Measurements from ENCODE around the gene NRCAM. TPM values are rescaled to one million over a fixed set of nuclear protein-coding genes. Genes with fewer than 3 reads are reported as not detected.

NRCAM gene
- total RNA-seq, 1 experiment from 2014 or later, result 1.1 TPM

DNA sequence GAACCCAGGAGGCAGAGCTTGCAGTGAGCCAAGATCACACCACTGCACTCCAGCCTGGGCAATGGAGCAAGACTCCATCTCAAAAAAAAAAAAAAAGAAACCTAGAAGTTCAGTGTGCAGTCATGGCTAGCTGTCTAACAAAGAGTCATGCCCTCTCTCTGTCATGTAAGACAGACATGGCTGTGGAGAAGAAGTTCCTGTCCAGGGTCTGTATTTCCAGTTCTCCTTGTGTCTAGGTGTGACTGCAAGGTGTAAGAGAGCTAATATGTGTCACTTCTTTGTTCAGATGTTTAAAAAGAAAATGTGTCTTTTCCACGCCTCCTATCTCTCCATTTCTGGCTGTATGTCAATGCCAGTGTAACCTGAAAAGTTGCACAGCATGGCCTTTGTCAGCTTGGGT, 139.5 kb downstream of the NRCAM start:
- H3K27me3 Mint-ChIP-seq (ENCODE audit: insufficient read depth, unreplicated experiment), result no peaks in the 10 kb centered on the region
- no peak for DNase-seq (ENCODE audit: unreplicated experiment)
- H3K4me3 Mint-ChIP-seq (ENCODE audit: unreplicated experiment), result no peak overlapping the region
- no peak overlapping the region for H3K27ac Mint-ChIP-seq (ENCODE audit: low read depth, unreplicated experiment)
- no peaks in the 10 kb centered on the region for H3K36me3 Mint-ChIP-seq (ENCODE audit: insufficient read depth, unreplicated experiment)
- CTCF ChIA-PET, result interaction anchor here (0.5 kb wide), 1 partner anchor 107 kb away, joined by 3 read pairs; no protein-coding TSS in a partner anchor
- peaks cover 4% of the 10 kb centered on the region for H3K4me1 Mint-ChIP-seq (ENCODE audit: insufficient read depth, unreplicated experiment)
- BruUV-seq (replicated peaks), result no TSS peak
- TF ChIP-seq CTCF (IDR thresholded peaks at IDR 0.05; ENCODE audit: unreplicated experiment), result no peak
- H3K9me3 Mint-ChIP-seq (ENCODE audit: unreplicated experiment), result no peaks in the 10 kb centered on the region
- intact Hi-C loops (cut with micrococcal nuclease), result no loop called here
- POLR2A ChIA-PET, result interaction anchor here (1.2 kb wide), 1 partner anchor 8 kb away, joined by 3 read pairs; no protein-coding TSS in a partner anchor

- Mint-ChIP-seq H3K27ac (ENCODE audit: low read depth, unreplicated experiment) (no peak overlapping the region), H3K27me3 (ENCODE audit: insufficient read depth, unreplicated experiment) (no peaks in the 10 kb centered on the region), H3K4me3 (ENCODE audit: unreplicated experiment) (no peak overlapping the region), H3K4me1 (ENCODE audit: insufficient read depth, unreplicated experiment) (peaks cover 20% of the 10 kb centered on the region), H3K36me3 (ENCODE audit: insufficient read depth, unreplicated experiment) (no peaks in the 10 kb centered on the region), H3K9me3 (ENCODE audit: unreplicated experiment) (no peaks in the 10 kb centered on the region)
- no TSS peak for BruUV-seq (replicated peaks)
- DNase-seq (ENCODE audit: unreplicated experiment), result no peak
- intact Hi-C loops (cut with micrococcal nuclease), result loop anchor here (5.0 kb wide), 1 partner anchor 33 kb away; no protein-coding TSS in a partner anchor
- POLR2A ChIA-PET, result no interaction called here
- CTCF ChIA-PET, result no interaction called here
- TF ChIP-seq CTCF (IDR thresholded peaks at IDR 0.05; ENCODE audit: unreplicated experiment), result no peak
Observed at GRCh38 chr7:108314551-108314950, 141.7 kb downstream of the NRCAM start.

DNA sequence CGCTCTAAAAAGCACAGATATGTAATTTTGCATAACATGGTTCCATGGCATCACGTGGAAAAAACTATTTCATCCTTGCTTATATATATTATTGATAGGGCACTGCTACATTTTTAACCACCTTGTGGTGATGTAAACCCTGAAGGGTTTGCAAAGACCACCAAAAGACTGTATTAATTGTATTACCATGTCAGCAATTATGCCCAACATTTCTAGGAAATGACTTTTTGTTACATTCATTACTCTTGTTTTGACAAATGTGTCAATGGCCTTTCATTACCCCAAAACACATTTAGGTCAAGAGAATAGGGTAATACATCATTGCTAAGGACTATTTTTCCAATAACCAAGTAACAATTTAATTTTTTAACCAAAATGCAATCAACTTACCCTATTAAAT, 142.2 kb downstream of the NRCAM start:
- H3K36me3 Mint-ChIP-seq (ENCODE audit: insufficient read depth, unreplicated experiment), result no peaks in the 10 kb centered on the region
- no peak overlapping the region for H3K4me3 Mint-ChIP-seq (ENCODE audit: unreplicated experiment)
- no peak for DNase-seq (ENCODE audit: unreplicated experiment)
- BruUV-seq (replicated peaks), result no TSS peak
- H3K27ac Mint-ChIP-seq (ENCODE audit: low read depth, unreplicated experiment), result no peak overlapping the region
- ChIA-PET CTCF (no interaction called here), POLR2A (no interaction called here)
- intact Hi-C loops (cut with micrococcal nuclease), result loop anchor here (5.0 kb wide), 1 partner anchor 33 kb away; no protein-coding TSS in a partner anchor
- no peak for TF ChIP-seq CTCF (IDR thresholded peaks at IDR 0.05; ENCODE audit: unreplicated experiment)
- H3K9me3 Mint-ChIP-seq (ENCODE audit: unreplicated experiment), result no peaks in the 10 kb centered on the region
- H3K4me1 Mint-ChIP-seq (ENCODE audit: insufficient read depth, unreplicated experiment), result peaks cover 25% of the 10 kb centered on the region
- no peaks in the 10 kb centered on the region for H3K27me3 Mint-ChIP-seq (ENCODE audit: insufficient read depth, unreplicated experiment)

- intact Hi-C loops (cut with micrococcal nuclease), result loop anchor here (5.0 kb wide), 1 partner anchor 34 kb away; no protein-coding TSS in a partner anchor
- peaks cover 35% of the 10 kb centered on the region for H3K4me1 Mint-ChIP-seq (ENCODE audit: insufficient read depth, unreplicated experiment)
- ChIA-PET POLR2A (interaction anchor here (0.7 kb wide), 1 partner anchor 99 kb away, joined by 3 read pairs; no protein-coding TSS in a partner anchor), CTCF (no interaction called here)
- peak overlapping the region; percentile 88 for H3K27ac Mint-ChIP-seq (ENCODE audit: low read depth, unreplicated experiment)
- no TSS peak for BruUV-seq (replicated peaks)
- TF ChIP-seq CTCF (IDR thresholded peaks at IDR 0.05; ENCODE audit: unreplicated experiment), result no peak
- H3K9me3 Mint-ChIP-seq (ENCODE audit: unreplicated experiment), result no peaks in the 10 kb centered on the region
- H3K4me3 Mint-ChIP-seq (ENCODE audit: unreplicated experiment), result no peak overlapping the region
- H3K27me3 Mint-ChIP-seq (ENCODE audit: insufficient read depth, unreplicated experiment), result no peaks in the 10 kb centered on the region
- no peak for DNase-seq (ENCODE audit: unreplicated experiment)
- H3K36me3 Mint-ChIP-seq (ENCODE audit: insufficient read depth, unreplicated experiment), result no peaks in the 10 kb centered on the region
Observed at GRCh38 chr7:108313086-108313485, 143.2 kb downstream of the NRCAM start.

Measured in MCF 10A (cell line).